ENCODE data around the gene MALT1.

GRCh38 chr18:58666176-58666575 lies 5.1 kb upstream of the MALT1 start:
- no peak for TF ChIP-seq POLR2A (IDR thresholded peaks at IDR 0.05)
- TF ChIP-seq, protein P1, sequence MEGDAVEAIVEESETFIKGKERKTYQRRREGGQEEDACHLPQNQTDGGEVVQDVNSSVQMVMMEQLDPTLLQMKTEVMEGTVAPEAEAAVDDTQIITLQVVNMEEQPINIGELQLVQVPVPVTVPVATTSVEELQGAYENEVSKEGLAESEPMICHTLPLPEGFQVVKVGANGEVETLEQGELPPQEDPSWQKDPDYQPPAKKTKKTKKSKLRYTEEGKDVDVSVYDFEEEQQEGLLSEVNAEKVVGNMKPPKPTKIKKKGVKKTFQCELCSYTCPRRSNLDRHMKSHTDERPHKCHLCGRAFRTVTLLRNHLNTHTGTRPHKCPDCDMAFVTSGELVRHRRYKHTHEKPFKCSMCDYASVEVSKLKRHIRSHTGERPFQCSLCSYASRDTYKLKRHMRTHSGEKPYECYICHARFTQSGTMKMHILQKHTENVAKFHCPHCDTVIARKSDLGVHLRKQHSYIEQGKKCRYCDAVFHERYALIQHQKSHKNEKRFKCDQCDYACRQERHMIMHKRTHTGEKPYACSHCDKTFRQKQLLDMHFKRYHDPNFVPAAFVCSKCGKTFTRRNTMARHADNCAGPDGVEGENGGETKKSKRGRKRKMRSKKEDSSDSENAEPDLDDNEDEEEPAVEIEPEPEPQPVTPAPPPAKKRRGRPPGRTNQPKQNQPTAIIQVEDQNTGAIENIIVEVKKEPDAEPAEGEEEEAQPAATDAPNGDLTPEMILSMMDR (IDR thresholded peaks at IDR 0.05) = no peak
